Transverse colon (tissue), 4 donors: ENCODE results near the gene TANGO2. TPM values are rescaled to one million over a fixed set of nuclear protein-coding genes. Genes with fewer than 3 reads are reported as not detected.

ENCODE experiments used
- DNase-seq: peaks from one replicate; pipeline ENCODE4 v3.0.0-alpha.2; 2019
- H3K27ac ChIP-seq, 4 donors: fragments of 200-600 bp; sonication (generic); 2 replicates each; pipeline ENCODE4 v1.5.1; 2016 to 2018; ENCODE audit warnings: inconsistent platforms in 4 of 4
- H3K27me3 ChIP-seq: fragments of 200-600 bp; sonication (generic); 2 replicates; pipeline ENCODE4 v1.5.1; 2017; ENCODE audit warnings: inconsistent platforms
- H3K36me3 ChIP-seq, 4 donors: fragments of 200-600 bp; sonication (generic); 2 replicates each; pipeline ENCODE4 v1.5.1; 2017 to 2019; ENCODE audit warnings: inconsistent platforms in 4 of 4
- H3K4me1 ChIP-seq, 4 donors: fragments of 200-600 bp; sonication (generic); 2 replicates each; pipeline ENCODE4 v1.5.1; 2017 to 2020; ENCODE audit warnings: inconsistent platforms in 4 of 4
- H3K4me3 ChIP-seq, 4 donors: fragments of 200-600 bp; sonication (generic); 1 replicate in 1 of 4; 2 replicates in 3 of 4; pipeline versions ENCODE4 v1.5.1 to v1.6.1; 2017 to 2019; ENCODE audit warnings: inconsistent platforms in 4 of 4
- H3K9me3 ChIP-seq, 2 donors: fragments of 200-600 bp; sonication (generic); 2 replicates each; pipeline ENCODE4 v1.5.1; 2017 to 2019; ENCODE audit warnings: inconsistent platforms in 2 of 2
- CTCF ChIP-seq, 5 experiments: fragments of 200-600 bp in 3 of 5; fragments of 450-650 bp in 2 of 5; sonication (generic) in 3 of 5; IDR thresholded peaks; 1 replicate in 2 of 5; 2 replicates in 3 of 5; pipeline ENCODE4 v1.5.1; 2016 to 2017; ENCODE audit warnings: antibody characterized with exemption in 5 of 5, inconsistent platforms in 3 of 5, mild to moderate bottlenecking in 2 of 5, moderate library complexity in 1 of 5
- EP300 ChIP-seq: sonication (generic); formaldehyde crosslinking; IDR thresholded peaks from one replicate; pipeline ENCODE4 v1.6.1; 2017; ENCODE audit warnings: antibody characterized with exemption, low read depth
- POLR2A ChIP-seq: fragments of 450-650 bp; IDR thresholded peaks from one replicate; pipeline ENCODE4 v1.6.1; 2016; ENCODE audit warnings: antibody characterized with exemption, mild to moderate bottlenecking, moderate library complexity
- POLR2AphosphoS5 ChIP-seq, 3 donors: sonication (generic); formaldehyde crosslinking; IDR thresholded peaks; one replicate each; pipeline ENCODE4 v1.6.1; 2016; ENCODE audit warnings: antibody characterized with exemption in 3 of 3
- WGBS, 2 donors: methylation state at CpG; one replicate each; pipeline ENCODE4 v1.1.5; 2018; ENCODE audit warnings: low coverage in 1 of 2; 5-methylcytosine and 5-hydroxymethylcytosine counted together
- in situ Hi-C, 4 donors: fragments of 200-750 bp; cut with MboI; loops; one replicate each; pipeline versions ENCODE4 v1.15.0 to v1.15.1; 2017; ENCODE audit warnings: low sequenced_read_pairs in 3 of 4, low pct_ligation_motif_present in 1 of 4, low pct_unique_long_range_greater_than_20kb in 1 of 4
- intact Hi-C: fragments of 100-400 bp; cut with DNase I; formaldehyde crosslinking; loops from one replicate; pipeline ENCODE4 v1.15.1; 2023; ENCODE audit warnings: low total_unique reads
- total RNA-seq, 4 donors: library from RNA; depleted of rRNA; stranded (reverse); fragments of >200 nt; gene quantifications; one replicate each; pipeline ENCODE4 v1.1.0, GENCODE V29; 2016

Gene TANGO2
- total RNA-seq, 4 donors from 2014 or later: 32.9 to 101 (median 50.6) TPM

- Histone ChIP-seq H3K4me1 (no peaks in the 10 kb centered on the region), H3K27ac (no peak overlapping the region), H3K27me3 (no peaks in the 10 kb centered on the region), H3K4me3 (no peak overlapping the region), H3K36me3 (peaks cover 0 to 23% (median 0%) of the 10 kb centered on the region in 4 donors), H3K9me3 (no peaks in the 10 kb centered on the region)
- TF ChIP-seq EP300: no peak
- no peak for TF ChIP-seq POLR2A
- TF ChIP-seq CTCF (IDR thresholded peaks at IDR 0.05): no peak
- TF ChIP-seq POLR2AphosphoS5 (IDR thresholded peaks at IDR 0.05): no peak
- WGBS, 2 donors: 85 to 100% methylated on average over 4 of the region's 4 CpGs
- DNase-seq: no peak
- intact Hi-C loops: no loop called here
- in situ Hi-C loops: no loop called here
Measured at GRCh38 chr22:20046730-20047129, 25.8 kb downstream of the TANGO2 start.

GRCh38 chr22:20051927-20052308, 31.0 kb downstream of the TANGO2 start:
- TF ChIP-seq POLR2AphosphoS5 (IDR thresholded peaks at IDR 0.05): no peak
- no peak for TF ChIP-seq POLR2A
- no peak for TF ChIP-seq EP300
- TF ChIP-seq CTCF (IDR thresholded peaks at IDR 0.05): no peak
- intact Hi-C loops: no loop called here
- Histone ChIP-seq H3K4me1 (no peaks in the 10 kb centered on the region), H3K27me3 (no peaks in the 10 kb centered on the region), H3K9me3 (no peaks in the 10 kb centered on the region), H3K4me3 (no peak overlapping the region), H3K36me3 (peaks cover 0 to 23% (median 0%) of the 10 kb centered on the region in 4 donors), H3K27ac (no peak overlapping the region)
- no peak for DNase-seq
- WGBS, 2 donors: 95% methylated on average over 6 of the region's 6 CpGs; no CpG with 5 or more reads in 1 of the 2 donors
- in situ Hi-C loops: no loop called here

- Histone ChIP-seq H3K4me1 (no peaks in the 10 kb centered on the region), H3K36me3 (peaks cover 0 to 19% (median 0%) of the 10 kb centered on the region in 4 donors), H3K4me3 (no peak overlapping the region), H3K27me3 (no peaks in the 10 kb centered on the region), H3K27ac (peak overlapping the region in 2 of 4 donors; percentile 21 to 29), H3K9me3 (no peaks in the 10 kb centered on the region)
- 43 to 76% methylated on average over 2 to 26 of the region's 26 CpGs for WGBS, 2 donors
- no peak for TF ChIP-seq POLR2AphosphoS5 (IDR thresholded peaks at IDR 0.05)
- no peak for TF ChIP-seq EP300
- TF ChIP-seq POLR2A: no peak
- TF ChIP-seq CTCF (IDR thresholded peaks at IDR 0.05): no peak
- intact Hi-C loops: no loop called here
- DNase-seq: peak; percentile 83
- in situ Hi-C loops: no loop called here
Measured at GRCh38 chr22:20052309-20053259, 31.7 kb downstream of the TANGO2 start.

GRCh38 chr22:20053407-20054033, 32.6 kb downstream of the TANGO2 start:
- Histone ChIP-seq H3K27me3 (no peaks in the 10 kb centered on the region), H3K36me3 (peaks cover 0 to 9% (median 0%) of the 10 kb centered on the region in 4 donors), H3K4me1 (no peaks in the 10 kb centered on the region), H3K9me3 (no peaks in the 10 kb centered on the region), H3K27ac (peak overlapping the region in 1 of 4 donors; percentile 29), H3K4me3 (no peak overlapping the region)
- intact Hi-C loops (no loop called here), in situ Hi-C loops (no loop called here)
- DNase-seq: no peak
- WGBS, 2 donors: 83% methylated on average over 14 of the region's 14 CpGs; no CpG with 5 or more reads in 1 of the 2 donors
- TF ChIP-seq POLR2AphosphoS5 (IDR thresholded peaks at IDR 0.05) (no peak), EP300 (no peak), POLR2A (no peak), CTCF (IDR thresholded peaks at IDR 0.05) (no peak)
